Measurements from ENCODE around the gene CCNT2. TPM values are rescaled to one million over a fixed set of nuclear protein-coding genes. Genes with fewer than 3 reads are reported as not detected.

Gene CCNT2
- total RNA-seq, 4 donors from 2014 or later = 26.2 to 61.9 (median 48.0) TPM

- Histone ChIP-seq H3K4me3 (no peak overlapping the region), H3K27me3 (no peaks in the 10 kb centered on the region), H3K9me3 (no peaks in the 10 kb centered on the region), H3K36me3 (peaks cover 0 to 33% (median 0%) of the 10 kb centered on the region in 3 donors), H3K4me1 (peaks cover 0 to 29% (median 5%) of the 10 kb centered on the region in 4 donors), H3K27ac (no peak overlapping the region)
- TF ChIP-seq CTCF (IDR thresholded peaks at IDR 0.05) (no peak), POLR2A (IDR thresholded peaks at IDR 0.05) (no peak)
- no peak for DNase-seq
Measured at GRCh38 chr2:134934641-134935040, 16.0 kb downstream of the CCNT2 start.

- TF ChIP-seq POLR2A (IDR thresholded peaks at IDR 0.05) (no peak), CTCF (IDR thresholded peaks at IDR 0.05) (no peak)
- Histone ChIP-seq H3K4me1 (peaks cover 0 to 26% (median 5%) of the 10 kb centered on the region in 4 donors), H3K27me3 (no peaks in the 10 kb centered on the region), H3K4me3 (no peak overlapping the region), H3K27ac (no peak overlapping the region), H3K36me3 (peaks cover 0 to 53% (median 0%) of the 10 kb centered on the region in 3 donors), H3K9me3 (no peaks in the 10 kb centered on the region)
- no peak for DNase-seq
Measured at GRCh38 chr2:134936691-134937090, 18.1 kb downstream of the CCNT2 start.

- peaks cover 0 to 70% (median 0%) of the 10 kb centered on the region in 3 donors for H3K36me3 ChIP-seq
- H3K27me3 ChIP-seq = no peaks in the 10 kb centered on the region
- no peaks in the 10 kb centered on the region for H3K9me3 ChIP-seq
- DNase-seq = no peak
- TF ChIP-seq CTCF (IDR thresholded peaks at IDR 0.05) (no peak), POLR2A (IDR thresholded peaks at IDR 0.05) (no peak)
- no peak overlapping the region for H3K27ac ChIP-seq
- H3K4me1 ChIP-seq = no peaks in the 10 kb centered on the region
- no peak overlapping the region for H3K4me3 ChIP-seq
Measured at GRCh38 chr2:134943540-134943939, 24.9 kb downstream of the CCNT2 start.

- no peak for TF ChIP-seq CTCF (IDR thresholded peaks at IDR 0.05)
- no peak for TF ChIP-seq POLR2A (IDR thresholded peaks at IDR 0.05)
- H3K36me3 ChIP-seq = peaks cover 0 to 68% (median 0%) of the 10 kb centered on the region in 3 donors
Measured at GRCh38 chr2:134944975-134945374, 26.4 kb downstream of the CCNT2 start.

GRCh38 chr2:134946073-134946472 is 27.5 kb downstream of the CCNT2 start:
- no peak for DNase-seq
- Histone ChIP-seq H3K9me3 (no peaks in the 10 kb centered on the region), H3K4me3 (no peak overlapping the region), H3K36me3 (peaks cover 0 to 66% (median 0%) of the 10 kb centered on the region in 3 donors), H3K4me1 (no peaks in the 10 kb centered on the region), H3K27me3 (no peaks in the 10 kb centered on the region), H3K27ac (no peak overlapping the region)
- no peak for TF ChIP-seq POLR2A (IDR thresholded peaks at IDR 0.05)
- TF ChIP-seq CTCF (IDR thresholded peaks at IDR 0.05) = no peak

More at GRCh38 chr2:134944975-134945374, 26.4 kb downstream of the CCNT2 start:
- no peaks in the 10 kb centered on the region for H3K4me1 ChIP-seq
- H3K27ac ChIP-seq = no peak overlapping the region
- H3K4me3 ChIP-seq = no peak overlapping the region
- DNase-seq = no peak
- H3K27me3 ChIP-seq = no peaks in the 10 kb centered on the region
- no peaks in the 10 kb centered on the region for H3K9me3 ChIP-seq

Measured in Peyer's patch (tissue), 4 donors.